Gastroesophageal sphincter (tissue), 4 donors: Measurements from ENCODE around the gene CD300H. TPM values are rescaled to one million over a fixed set of nuclear protein-coding genes. Genes with fewer than 3 reads are reported as not detected.
A peak's percentile ranks its signal among the peaks of the same experiment; 100 is the strongest.

Experiments
- ATAC-seq: fragments of 150-250 bp; one replicate; pipeline ENCODE4 v1.9.1; 2016; ENCODE audit warnings: mild to moderate bottlenecking, moderate library complexity
- H3K27ac ChIP-seq, 4 donors: fragments of 200-600 bp; sonication (generic) in 3 of 4; 1 replicate in 3 of 4; 2 replicates in 1 of 4; pipeline ENCODE4 v1.5.1; 2016 to 2019
- H3K27me3 ChIP-seq: fragments of 200-600 bp; sonication (generic); one replicate; pipeline ENCODE4 v1.5.1; 2019
- H3K36me3 ChIP-seq, 2 donors: fragments of 200-600 bp; sonication (generic); one replicate each; pipeline ENCODE4 v1.5.1; 2019; ENCODE audit warnings: control low read depth in 1 of 2
- H3K4me1 ChIP-seq, 3 donors: fragments of 200-600 bp; sonication (generic); 1 replicate in 2 of 3; 2 replicates in 1 of 3; pipeline ENCODE4 v1.5.1; 2016 to 2019; ENCODE audit warnings: control low read depth in 2 of 3
- H3K4me3 ChIP-seq, 2 donors: fragments of 200-600 bp; sonication (generic); one replicate each; pipeline ENCODE4 v1.5.1; 2019; ENCODE audit warnings: mild to moderate bottlenecking in 1 of 2, moderate library complexity in 1 of 2
- H3K9me3 ChIP-seq, 3 donors: fragments of 200-600 bp; sonication (generic); one replicate each; pipeline ENCODE4 v1.5.1; 2017 to 2019; ENCODE audit warnings: control low read depth in 2 of 3
- EP300 ChIP-seq: sonication (generic); formaldehyde crosslinking; IDR thresholded peaks from one replicate; pipeline ENCODE4 v1.6.1; 2017; ENCODE audit warnings: antibody characterized with exemption, mild to moderate bottlenecking
- POLR2A ChIP-seq, 2 donors: fragments of 450-650 bp; IDR thresholded peaks; one replicate each; pipeline ENCODE4 v1.6.1; 2017; ENCODE audit warnings: antibody characterized with exemption in 2 of 2, mild to moderate bottlenecking in 2 of 2, moderate library complexity in 1 of 2
- POLR2AphosphoS5 ChIP-seq: sonication (generic); formaldehyde crosslinking; IDR thresholded peaks from one replicate; pipeline ENCODE4 v1.6.1; 2017; ENCODE audit warnings: antibody characterized with exemption
- WGBS, 2 donors: methylation state at CpG; one replicate each; pipeline ENCODE4 v1.1.5; 2018; ENCODE audit warnings: low coverage in 1 of 2; 5-methylcytosine and 5-hydroxymethylcytosine counted together
- total RNA-seq, 4 donors: library from RNA; depleted of rRNA; stranded (reverse); fragments of >200 nt; gene quantifications; one replicate each; pipeline ENCODE4 v1.1.0, GENCODE V29; 2016
- TF ChIP-seq, protein P1 (sequence below), 4 experiments: fragments of 200-600 bp in 2 of 4; fragments of 450-650 bp in 2 of 4; sonication (generic) in 1 of 4; IDR thresholded peaks; one replicate each; pipeline ENCODE4 v1.5.1; 2017 to 2019; ENCODE audit warnings: antibody characterized with exemption in 4 of 4, mild to moderate bottlenecking in 2 of 4, moderate library complexity in 2 of 4

Gene CD300H
- total RNA-seq, 4 donors from 2014 or later, result not detected

DNA sequence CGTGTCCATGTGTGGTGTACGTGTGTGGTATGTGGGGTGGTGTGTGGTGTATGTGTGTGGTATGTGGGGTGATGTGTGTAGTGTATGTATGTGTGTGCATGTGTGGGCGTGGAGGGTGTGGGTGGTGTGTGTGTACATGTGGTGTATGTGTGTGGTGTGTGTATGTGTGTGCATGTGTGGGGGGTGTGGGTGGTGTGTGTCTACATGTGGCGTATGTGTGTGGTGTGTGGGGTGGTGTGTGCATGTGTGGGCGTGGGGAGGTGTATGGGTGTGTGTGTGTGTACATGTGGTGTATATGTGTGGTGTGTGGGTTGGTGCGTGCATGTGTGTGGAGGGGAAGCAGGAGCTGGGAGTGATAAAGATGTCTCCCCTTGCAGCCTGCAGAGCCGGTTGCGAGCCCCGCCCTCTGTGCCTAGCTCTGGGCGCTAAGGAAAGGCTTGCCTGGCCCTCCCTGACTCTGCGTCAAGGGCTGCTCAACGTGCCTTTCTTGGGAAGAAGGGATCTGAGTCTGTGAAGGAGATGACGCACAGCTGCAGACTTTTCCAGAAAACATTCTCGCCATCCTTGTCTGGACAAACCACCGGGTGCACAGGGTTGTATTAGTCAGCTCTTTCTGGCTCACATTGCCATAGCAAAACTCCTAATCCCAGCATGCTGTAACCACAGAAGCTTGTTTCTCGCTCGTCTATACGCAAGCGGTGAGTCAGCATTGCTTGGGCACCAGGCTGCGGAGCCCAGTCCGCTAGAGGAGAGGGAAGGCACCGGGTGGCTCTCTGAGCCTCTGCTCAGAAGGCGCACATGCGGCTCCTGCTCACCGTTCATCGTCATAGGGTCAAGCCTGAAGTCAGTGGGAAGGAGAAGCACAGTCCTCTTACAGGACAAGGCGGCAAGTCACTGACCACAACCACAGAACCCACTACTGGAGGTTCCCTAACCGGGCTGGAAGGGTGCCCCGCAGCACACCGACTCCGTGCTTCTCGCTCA lies 2.0 kb upstream of the CD300H start:
- H3K9me3 ChIP-seq, result peaks cover 0 to 8% (median 0%) of the 10 kb centered on the region in 3 donors
- H3K27me3 ChIP-seq, result peaks cover 40% of the 10 kb centered on the region
- TF ChIP-seq POLR2AphosphoS5 (peak; percentile 86), EP300 (no peak)
- no peaks in the 10 kb centered on the region for H3K36me3 ChIP-seq
- peak; percentile 38 for ATAC-seq
- H3K27ac ChIP-seq, result no peak overlapping the region
- WGBS, 2 donors, result 71 to 77% methylated on average over 9 to 15 of the region's 32 CpGs
- no peaks in the 10 kb centered on the region for H3K4me1 ChIP-seq
- no peak overlapping the region for H3K4me3 ChIP-seq

DNA sequence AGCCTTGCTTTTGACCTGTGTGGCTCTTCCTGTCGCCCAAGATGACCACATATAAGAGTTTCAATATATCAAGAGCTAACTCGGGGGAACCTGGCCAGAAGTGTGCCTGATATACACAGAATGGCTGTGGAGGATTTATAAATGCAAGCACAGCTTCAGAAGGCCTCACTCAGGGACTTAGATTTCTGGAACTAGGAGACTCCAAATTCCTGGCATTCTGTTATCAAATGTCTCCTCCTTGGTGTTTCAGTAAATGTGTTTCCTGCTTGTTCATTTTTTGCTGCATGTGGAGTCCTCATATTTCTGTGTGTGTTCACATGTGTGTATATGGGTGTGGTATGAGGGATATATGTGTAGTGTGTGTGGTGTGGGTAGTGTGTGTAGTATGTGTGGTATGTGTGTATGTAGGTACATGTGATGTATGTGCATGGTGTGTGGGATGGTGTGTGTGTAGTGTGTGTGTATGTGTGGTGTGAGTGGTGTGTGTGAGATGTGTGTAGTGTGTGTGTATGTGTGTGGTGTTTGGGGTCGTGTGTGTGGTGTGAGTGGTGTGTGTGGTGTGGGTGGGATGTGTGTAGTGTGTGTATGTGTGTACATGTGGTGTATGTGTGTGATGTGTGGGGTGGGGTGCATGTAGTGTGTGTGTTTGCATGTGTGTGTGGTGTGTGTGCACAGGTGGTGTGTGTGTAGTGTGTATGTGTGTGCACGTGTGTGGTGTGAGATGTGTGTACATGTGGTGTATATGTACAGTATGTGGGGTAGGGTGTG lies 981 bp upstream of the CD300H start:
- peaks cover 0 to 8% (median 0%) of the 10 kb centered on the region in 3 donors for H3K9me3 ChIP-seq
- ATAC-seq, result no peak
- no peaks in the 10 kb centered on the region for H3K36me3 ChIP-seq
- H3K27ac ChIP-seq, result no peak overlapping the region
- H3K4me1 ChIP-seq, result no peaks in the 10 kb centered on the region
- peaks cover 43% of the 10 kb centered on the region for H3K27me3 ChIP-seq
- 57 to 65% methylated on average over 2 to 4 of the region's 4 CpGs for WGBS, 2 donors
- no peak overlapping the region for H3K4me3 ChIP-seq
- peak; percentile 9 for TF ChIP-seq POLR2AphosphoS5
- TF ChIP-seq, protein P1, sequence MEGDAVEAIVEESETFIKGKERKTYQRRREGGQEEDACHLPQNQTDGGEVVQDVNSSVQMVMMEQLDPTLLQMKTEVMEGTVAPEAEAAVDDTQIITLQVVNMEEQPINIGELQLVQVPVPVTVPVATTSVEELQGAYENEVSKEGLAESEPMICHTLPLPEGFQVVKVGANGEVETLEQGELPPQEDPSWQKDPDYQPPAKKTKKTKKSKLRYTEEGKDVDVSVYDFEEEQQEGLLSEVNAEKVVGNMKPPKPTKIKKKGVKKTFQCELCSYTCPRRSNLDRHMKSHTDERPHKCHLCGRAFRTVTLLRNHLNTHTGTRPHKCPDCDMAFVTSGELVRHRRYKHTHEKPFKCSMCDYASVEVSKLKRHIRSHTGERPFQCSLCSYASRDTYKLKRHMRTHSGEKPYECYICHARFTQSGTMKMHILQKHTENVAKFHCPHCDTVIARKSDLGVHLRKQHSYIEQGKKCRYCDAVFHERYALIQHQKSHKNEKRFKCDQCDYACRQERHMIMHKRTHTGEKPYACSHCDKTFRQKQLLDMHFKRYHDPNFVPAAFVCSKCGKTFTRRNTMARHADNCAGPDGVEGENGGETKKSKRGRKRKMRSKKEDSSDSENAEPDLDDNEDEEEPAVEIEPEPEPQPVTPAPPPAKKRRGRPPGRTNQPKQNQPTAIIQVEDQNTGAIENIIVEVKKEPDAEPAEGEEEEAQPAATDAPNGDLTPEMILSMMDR (IDR thresholded peaks at IDR 0.05), result no peak
- TF ChIP-seq POLR2A (IDR thresholded peaks at IDR 0.05), result no peak
- TF ChIP-seq EP300, result no peak

- Histone ChIP-seq H3K4me1 (no peaks in the 10 kb centered on the region), H3K27me3 (peaks cover 46% of the 10 kb centered on the region), H3K9me3 (no peaks in the 10 kb centered on the region), H3K4me3 (no peak overlapping the region), H3K36me3 (no peaks in the 10 kb centered on the region), H3K27ac (no peak overlapping the region)
- no peak for ATAC-seq
- WGBS, 2 donors, result 55 to 60% methylated on average over 1 to 6 of the region's 9 CpGs
- TF ChIP-seq, protein P1 (IDR thresholded peaks at IDR 0.05), result peak in 3 of 4 experiments; percentile 31 to 50 (median 37)
- TF ChIP-seq POLR2A (IDR thresholded peaks at IDR 0.05), result no peak
These were observed 1.1 kb downstream of the CD300H start for GRCh38 chr17:74566132-74566753.

GRCh38 chr17:74565126-74565525 lies 2.2 kb downstream of the CD300H start:
- peaks cover 39% of the 10 kb centered on the region for H3K27me3 ChIP-seq
- no peak overlapping the region for H3K4me3 ChIP-seq
- H3K4me1 ChIP-seq, result no peaks in the 10 kb centered on the region
- H3K36me3 ChIP-seq, result no peaks in the 10 kb centered on the region
- H3K9me3 ChIP-seq, result no peaks in the 10 kb centered on the region
- no peak for ATAC-seq
- WGBS, 2 donors, result 43% methylated on average over 5 of the region's 5 CpGs; no CpG with 5 or more reads in 1 of the 2 donors
- H3K27ac ChIP-seq, result no peak overlapping the region
- TF ChIP-seq EP300 (no peak), POLR2A (IDR thresholded peaks at IDR 0.05) (no peak), POLR2AphosphoS5 (no peak)
- TF ChIP-seq, protein P1 (IDR thresholded peaks at IDR 0.05), result no peak

DNA sequence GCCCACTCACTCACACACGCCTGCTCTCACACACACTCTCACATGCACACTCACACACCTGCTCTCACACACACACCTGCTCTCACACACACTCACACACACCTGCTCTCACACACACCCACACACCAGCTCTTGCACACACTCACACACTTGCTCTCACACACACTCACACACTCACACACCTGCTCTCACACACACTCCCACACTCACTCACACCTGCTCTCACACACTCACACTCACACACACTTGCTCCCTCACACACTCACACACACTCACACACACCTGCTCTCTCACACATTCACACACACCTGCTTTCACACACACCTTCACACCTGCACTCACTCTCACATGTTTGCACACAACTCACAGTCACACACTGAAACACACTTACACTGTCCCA lies 4.0 kb downstream of the CD300H start:
- H3K4me1 ChIP-seq, result no peaks in the 10 kb centered on the region
- no peaks in the 10 kb centered on the region for H3K36me3 ChIP-seq
- H3K9me3 ChIP-seq, result no peaks in the 10 kb centered on the region
- ATAC-seq, result no peak
- TF ChIP-seq, protein P1 (IDR thresholded peaks at IDR 0.05), result no peak
- TF ChIP-seq POLR2AphosphoS5, result no peak
- no peak for TF ChIP-seq POLR2A (IDR thresholded peaks at IDR 0.05)
- no peak for TF ChIP-seq EP300
- WGBS, 2 donors, result 94% methylated on average over 1 of the region's 1 CpG; no CpG with 5 or more reads in 1 of the 2 donors
- no peak overlapping the region for H3K4me3 ChIP-seq
- H3K27me3 ChIP-seq, result peaks cover 37% of the 10 kb centered on the region
- no peak overlapping the region for H3K27ac ChIP-seq
